ENCODE measurements around the gene APBB3. TPM values are rescaled to one million over a fixed set of nuclear protein-coding genes. Genes with fewer than 3 reads are reported as not detected.
"Not testable (repeated sequence)": the region's sequence is repeated elsewhere in the genome, so short reads cannot be mapped to it uniquely, and the experiment has no call there.

The APBB3 gene, protein sequence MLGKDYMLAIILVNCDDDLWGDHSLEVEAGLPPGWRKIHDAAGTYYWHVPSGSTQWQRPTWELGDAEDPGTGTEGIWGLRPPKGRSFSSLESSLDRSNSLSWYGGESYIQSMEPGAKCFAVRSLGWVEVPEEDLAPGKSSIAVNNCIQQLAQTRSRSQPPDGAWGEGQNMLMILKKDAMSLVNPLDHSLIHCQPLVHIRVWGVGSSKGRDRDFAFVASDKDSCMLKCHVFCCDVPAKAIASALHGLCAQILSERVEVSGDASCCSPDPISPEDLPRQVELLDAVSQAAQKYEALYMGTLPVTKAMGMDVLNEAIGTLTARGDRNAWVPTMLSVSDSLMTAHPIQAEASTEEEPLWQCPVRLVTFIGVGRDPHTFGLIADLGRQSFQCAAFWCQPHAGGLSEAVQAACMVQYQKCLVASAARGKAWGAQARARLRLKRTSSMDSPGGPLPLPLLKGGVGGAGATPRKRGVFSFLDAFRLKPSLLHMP
- 10 to 100 TPM in 11 of 12 donors, not detected in 1; 14.8 to 40.5 (median 22.9) TPM for polyA plus RNA-seq (ENCODE audit: insufficient read length in 12 of 12)
- long read RNA-seq, donor 1, partial matches to known transcripts: 0 of 3 reads
- long read RNA-seq, donor 1, other reads (novel, unspliced or antisense): 0 of 3 reads
- long read RNA-seq, donor 2, partial matches to known transcripts: 0 of 2 reads
- long read RNA-seq, donor 2, other reads (novel, unspliced or antisense): 0 of 2 reads
- long read RNA-seq, donor 3, partial matches to known transcripts: 0 of 1 reads
- long read RNA-seq, donor 3, other reads (novel, unspliced or antisense): 0 of 1 reads
- long read RNA-seq, donor 4, partial matches to known transcripts: 0 of 3 reads
- long read RNA-seq, donor 4, other reads (novel, unspliced or antisense): 0 of 3 reads
- long read RNA-seq, donor 5, partial matches to known transcripts: 0 of 8 reads
- long read RNA-seq, donor 5, other reads (novel, unspliced or antisense): 0 of 8 reads
- long read RNA-seq, donor 6, partial matches to known transcripts: 0 of 5 reads
- long read RNA-seq, donor 6, other reads (novel, unspliced or antisense): 0 of 5 reads
- long read RNA-seq, donor 7, partial matches to known transcripts: 0 of 3 reads
- long read RNA-seq, donor 7, other reads (novel, unspliced or antisense): 0 of 3 reads
- long read RNA-seq, donor 8, partial matches to known transcripts: 28 of 34 reads
- long read RNA-seq, donor 8, other reads (novel, unspliced or antisense): 0 of 34 reads
- long read RNA-seq, donor 9, partial matches to known transcripts: 0 of 5 reads
- long read RNA-seq, donor 9, other reads (novel, unspliced or antisense): 0 of 5 reads
- long read RNA-seq, donor 10, partial matches to known transcripts: 0 of 3 reads
- long read RNA-seq, donor 10, other reads (novel, unspliced or antisense): 0 of 3 reads
- long read RNA-seq, donor 11, partial matches to known transcripts: 0 of 2 reads
- long read RNA-seq, donor 11, other reads (novel, unspliced or antisense): 0 of 2 reads

DNA sequence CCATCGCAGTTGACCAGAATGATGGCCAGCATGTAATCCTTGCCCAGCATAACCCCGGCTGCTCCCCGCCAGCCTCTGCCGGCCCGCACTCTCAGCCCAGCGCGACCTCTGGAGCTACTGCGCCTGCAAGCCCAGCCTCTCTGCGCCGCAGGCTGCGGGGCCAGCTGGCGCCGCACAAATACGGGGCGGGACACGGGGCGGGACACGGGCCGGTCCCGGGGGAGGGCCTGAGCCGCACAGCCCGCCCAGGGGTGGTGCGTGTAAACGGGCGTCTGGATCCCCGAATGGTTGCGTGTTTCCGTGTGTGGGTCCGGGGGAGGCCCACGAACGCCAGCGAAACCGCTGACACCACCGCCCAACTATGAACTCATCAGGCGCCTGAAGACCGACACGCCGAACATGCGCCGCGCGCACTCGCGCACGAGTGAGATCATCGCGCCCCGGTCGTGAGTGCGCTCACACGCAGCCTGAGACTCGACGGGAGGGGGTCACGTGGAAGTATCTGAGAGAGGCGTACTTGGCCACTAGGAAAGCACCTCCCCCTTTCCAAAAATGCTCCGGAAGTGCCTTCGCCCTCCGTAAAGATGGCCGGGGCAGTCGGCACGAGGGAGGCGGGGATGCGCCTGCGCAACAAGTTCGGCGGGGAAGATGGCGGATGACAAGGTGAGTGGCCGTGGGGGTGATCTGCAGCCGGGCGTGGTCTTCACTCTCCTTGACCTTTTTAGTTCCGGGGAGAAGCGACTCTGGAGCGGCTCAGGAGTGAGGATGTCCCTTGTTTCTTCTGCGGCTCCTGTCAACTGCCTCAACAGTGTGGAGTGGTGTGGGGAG is at the start of gene APBB3, which contains the start of gene SLC35A4:
TSS of gene APBB3 (minus strand) at position 403 of the 828 bp plus-strand sequence. CDS start at position 50, 353 bp downstream.
TSS of gene SLC35A4 (plus strand) at position 633 of the 828 bp plus-strand sequence. CDS start 2,342 bp downstream, outside the sequence.
- peak; percentile 98 for DNase-seq

GRCh38 chr5:140611020-140611521 is 46.7 kb upstream of the APBB3 start:
- no peak for DNase-seq

- DNase-seq: no peak
These were observed 44.7 kb upstream of the APBB3 start for GRCh38 chr5:140609126-140609525.

GRCh38 chr5:140608722-140609121 is 44.3 kb upstream of the APBB3 start:
- no peak for DNase-seq

DNA sequence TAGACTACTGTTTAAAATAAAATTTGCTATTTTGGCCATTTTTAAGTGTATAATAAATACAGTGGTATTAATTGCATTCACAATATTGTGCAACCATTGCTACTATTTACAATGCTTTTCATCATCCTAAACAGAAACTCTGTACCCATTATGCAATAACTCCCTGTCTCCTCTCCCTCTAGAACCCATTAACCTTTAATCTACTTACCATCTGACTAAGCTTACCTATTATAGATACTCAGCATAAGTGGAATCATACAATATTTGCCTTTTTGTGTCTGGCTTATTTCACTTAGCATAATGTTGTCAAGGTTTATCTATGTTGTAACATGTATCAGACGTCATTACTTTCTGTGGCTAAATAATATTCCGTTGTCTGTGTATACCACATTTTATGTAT is 42.6 kb upstream of the APBB3 start:
- DNase-seq: no peak

DNA sequence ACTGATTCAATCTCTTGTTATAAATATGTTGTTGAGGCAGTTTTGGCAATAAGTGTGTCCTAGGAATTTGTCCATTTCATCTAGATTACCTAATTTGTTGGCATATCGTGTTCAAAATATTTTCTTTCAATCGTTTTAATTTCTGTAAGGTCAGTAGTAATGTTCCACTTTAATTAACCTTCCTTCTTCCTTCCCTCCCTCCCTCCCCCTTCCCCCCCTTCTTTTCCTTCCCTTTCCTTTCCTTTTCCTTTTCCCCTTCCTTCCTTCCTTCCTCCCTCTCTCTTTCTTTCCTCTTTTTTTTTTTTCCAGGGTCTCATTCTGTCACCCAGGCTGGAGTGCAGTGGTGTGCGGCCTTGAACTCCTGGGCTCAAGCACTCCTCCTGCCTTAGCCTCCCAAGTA is 41.5 kb upstream of the APBB3 start:
- no peak for DNase-seq

GRCh38 chr5:140603734-140604133 is 39.3 kb upstream of the APBB3 start:
- no peak for DNase-seq

- DNase-seq: not testable (repeated sequence)
These were observed 39.0 kb upstream of the APBB3 start for GRCh38 chr5:140603446-140603698.

GRCh38 chr5:140602147-140602546 is 37.7 kb upstream of the APBB3 start:
- no peak for DNase-seq

- no peak for DNase-seq
These were observed 35.7 kb upstream of the APBB3 start for GRCh38 chr5:140600096-140600495.

DNA sequence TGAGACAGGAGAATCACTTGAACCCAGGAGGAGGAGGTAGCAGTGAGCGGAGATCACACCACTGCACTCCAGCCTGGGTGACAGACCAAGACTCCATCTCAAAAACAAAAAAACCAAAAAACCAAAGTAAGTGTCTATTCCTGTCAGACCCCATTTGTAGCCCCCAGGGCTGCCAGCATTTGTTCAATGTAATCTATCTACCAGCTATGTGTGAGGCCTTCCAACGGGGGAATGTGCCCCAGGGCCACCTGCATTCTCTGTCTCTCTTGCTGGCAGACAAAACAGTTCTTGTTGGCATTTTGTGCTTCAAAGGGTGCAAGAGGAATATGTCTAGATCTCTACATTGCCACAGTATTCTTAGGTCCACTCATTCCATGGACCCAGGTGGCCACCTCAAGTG is 34.4 kb upstream of the APBB3 start:
- DNase-seq: no peak

- DNase-seq: no peak
These were observed 31.9 kb upstream of the APBB3 start for GRCh38 chr5:140596321-140596741.

- DNase-seq: peak; percentile 37
These were observed 31.3 kb upstream of the APBB3 start for GRCh38 chr5:140595538-140596300.

DNA sequence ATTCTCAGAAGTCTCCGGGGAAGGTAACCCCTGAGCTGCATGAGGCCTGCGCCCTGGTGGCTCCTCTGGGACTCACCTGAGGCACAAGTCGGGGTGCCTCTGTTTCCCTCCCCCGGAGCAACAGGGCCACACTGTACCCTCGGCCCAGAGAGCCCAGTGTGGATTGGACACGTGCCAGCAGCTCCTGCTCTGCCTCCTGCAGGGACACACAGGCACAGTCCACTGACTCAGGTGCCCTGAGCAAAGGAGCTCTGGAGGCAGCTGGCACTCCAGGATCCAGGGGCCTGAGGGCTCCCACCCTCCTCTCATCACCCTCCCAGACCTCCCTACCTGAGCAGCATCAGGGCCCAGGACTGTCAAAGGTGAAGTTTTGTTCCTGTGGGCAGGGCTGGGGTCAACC is 29.8 kb upstream of the APBB3 start:
- DNase-seq: no peak

GRCh38 chr5:140593070-140593469 is 28.7 kb upstream of the APBB3 start:
- not testable (repeated sequence) for DNase-seq

DNA sequence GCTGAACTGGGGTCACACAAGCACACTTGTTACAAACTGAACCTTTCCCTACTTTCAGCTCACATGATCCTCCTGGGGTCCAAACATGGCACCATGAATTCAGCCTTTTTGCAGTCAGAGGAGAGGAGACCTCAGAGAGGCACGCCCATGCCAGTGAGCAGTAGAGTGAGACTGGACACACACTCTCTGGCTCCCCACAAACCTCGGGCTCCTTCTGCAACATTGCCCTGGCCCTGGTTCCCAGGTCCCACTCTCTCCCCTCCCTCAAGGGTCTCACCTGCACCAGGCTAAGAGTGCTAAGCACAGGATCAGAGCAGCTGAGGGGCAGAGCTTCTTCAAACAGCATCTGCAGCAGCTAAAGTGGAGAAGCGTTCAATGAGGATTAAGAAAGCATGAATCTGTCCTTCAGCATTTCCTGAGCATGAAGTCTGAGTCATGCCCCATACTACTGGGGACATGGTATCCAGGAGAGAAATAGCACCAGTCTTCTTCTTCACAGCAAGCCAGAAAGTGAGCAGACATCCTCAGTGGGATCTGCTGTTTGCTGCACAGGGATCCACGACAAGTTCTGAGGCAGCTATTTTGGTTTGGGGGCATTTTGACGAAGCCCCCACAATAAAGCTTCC is 27.5 kb upstream of the APBB3 start:
- no peak for DNase-seq

DNA sequence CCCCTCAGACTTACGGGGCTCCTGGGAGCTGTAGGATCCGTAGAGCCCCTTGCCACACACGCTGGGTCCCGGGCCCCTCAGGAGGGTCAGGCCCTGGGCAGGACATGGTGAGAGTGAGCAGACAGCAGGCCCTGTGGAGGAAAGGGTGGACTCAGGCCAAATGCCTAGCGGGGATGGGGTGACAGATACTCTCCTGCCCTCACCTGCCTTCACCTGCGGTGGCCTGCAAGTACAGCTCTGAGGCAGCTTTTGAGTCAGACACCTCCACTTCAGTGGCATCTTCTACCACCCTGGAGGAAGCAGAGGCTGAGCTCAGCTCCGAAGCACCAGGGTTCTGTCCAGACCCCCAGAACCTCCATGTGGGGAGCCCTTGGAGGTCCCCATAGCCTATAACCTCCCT is 26.5 kb upstream of the APBB3 start:
- DNase-seq: no peak

DNA sequence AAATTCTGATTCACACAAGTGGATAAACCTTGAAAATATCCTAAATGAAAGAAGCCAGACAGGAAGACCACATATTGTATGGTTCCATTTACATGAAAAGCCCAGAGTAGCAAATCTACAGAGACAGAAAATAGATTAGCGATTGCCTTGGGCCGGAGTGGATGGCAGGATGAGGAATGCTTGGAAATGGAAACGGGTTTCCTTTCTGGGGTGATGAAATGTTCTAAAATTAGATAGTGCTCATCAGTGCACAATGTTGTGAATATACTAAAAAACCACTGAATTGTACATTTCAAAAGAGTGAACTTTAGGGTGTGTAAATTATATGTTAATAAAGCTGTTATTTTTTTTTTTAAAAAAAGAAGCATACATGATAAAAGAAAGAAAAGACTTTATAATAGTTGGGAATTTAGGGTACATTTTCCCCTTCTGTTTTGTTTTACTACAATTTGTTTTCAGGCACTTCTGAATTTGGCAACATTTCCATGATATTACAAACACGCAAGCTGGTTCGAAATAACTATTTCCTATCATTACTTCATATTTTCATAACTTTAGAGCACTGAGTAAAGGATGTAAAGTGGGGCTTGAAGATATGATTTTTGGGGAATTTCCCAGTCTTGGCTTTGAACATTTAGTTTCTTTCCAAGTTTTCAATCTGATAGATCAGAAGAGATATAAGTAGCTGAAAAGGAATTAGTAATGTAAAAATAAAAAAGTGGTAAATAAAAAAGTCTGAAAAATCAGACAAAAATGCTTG is 24.1 kb upstream of the APBB3 start:
- no peak for DNase-seq
